WTC11 (cell line): ENCODE results near the gene ELP5. TPM values are rescaled to one million over a fixed set of nuclear protein-coding genes. Genes with fewer than 3 reads are reported as not detected.

Experiments used
- ATAC-seq: fragments of 200-7000 bp; cut with Tn5 transposase; 2 replicates; pipeline ENCODE4 v1.10.0; 2021; ENCODE audit warnings: mild to moderate bottlenecking, moderate library complexity
- CTCF ChIA-PET: fragments of 300-600 bp; sonication (Branson Sonifier 250); formaldehyde crosslinking; loops from one replicate; lab custom pipeline; 2021; ENCODE audit warnings: antibody characterized with exemption; lab: Charles Lee
- POLR2A ChIA-PET: fragments of 350-600 bp; sonication (Branson Sonifier 250); formaldehyde crosslinking; loops from one replicate; lab custom pipeline; 2021; ENCODE audit warnings: antibody characterized with exemption; lab: Charles Lee
- DNase-seq: peaks from one replicate; pipeline ENCODE4 v3.0.0; 2021; ENCODE audit warnings: low spot score
- H3K27ac Mint-ChIP-seq: 2 replicates; pipeline ENCODE4 v1.8.0; 2021; ENCODE audit warnings: mixed read lengths
- H3K27me3 Mint-ChIP-seq: 2 replicates; pipeline ENCODE4 v1.8.0; 2021; ENCODE audit warnings: low read depth, mild to moderate bottlenecking, moderate library complexity, mixed read lengths
- H3K36me3 Mint-ChIP-seq: 2 replicates; pipeline ENCODE4 v1.8.0; 2021; ENCODE audit warnings: mixed read lengths
- H3K4me1 Mint-ChIP-seq: 2 replicates; pipeline ENCODE4 v1.8.0; 2022; ENCODE audit warnings: mixed read lengths
- H3K4me3 Mint-ChIP-seq: 2 replicates; pipeline ENCODE4 v1.8.0; 2021; ENCODE audit warnings: mild to moderate bottlenecking, moderate library complexity, mixed read lengths
- H3K9me3 Mint-ChIP-seq: 2 replicates; pipeline ENCODE4 v1.8.0; 2021; ENCODE audit warnings: mixed read lengths
- JUN ChIP-seq: sonication (generic); formaldehyde crosslinking; IDR thresholded peaks from 2 replicates; pipeline ENCODE4 v1.8.0; 2023; ENCODE audit warnings: mild to moderate bottlenecking, missing genetic modification reagents
- MYBL2 ChIP-seq: sonication (generic); formaldehyde crosslinking; IDR thresholded peaks from 2 replicates; pipeline ENCODE4 v1.8.1; 2023; ENCODE audit warnings: mild to moderate bottlenecking, moderate library complexity, missing genetic modification reagents
- NFE2L1 ChIP-seq: sonication (generic); formaldehyde crosslinking; IDR thresholded peaks from 2 replicates; pipeline ENCODE4 v1.8.1; 2023; ENCODE audit warnings: missing genetic modification reagents
- NFYB ChIP-seq: sonication (generic); formaldehyde crosslinking; conservative IDR thresholded peaks from 2 replicates; pipeline ENCODE4 v1.8.0; 2022; ENCODE audit warnings: low read depth, missing genetic modification reagents
- NR1H2 ChIP-seq: sonication (generic); formaldehyde crosslinking; IDR thresholded peaks from 2 replicates; pipeline ENCODE4 v1.9.0; 2021; ENCODE audit warnings: mild to moderate bottlenecking, moderate library complexity, missing genetic modification reagents
- OVOL2 ChIP-seq: fragments of 250-450 bp; sonication (Bioruptor Pico); IDR thresholded peaks from 2 replicates; pipeline ENCODE4 v1.9.0; 2021; ENCODE audit warnings: mild to moderate bottlenecking, borderline replicate concordance
- RORB ChIP-seq: fragments of 250-450 bp; sonication (Bioruptor Pico); IDR thresholded peaks from 2 replicates; pipeline ENCODE4 v1.9.0; 2021; ENCODE audit warnings: mild to moderate bottlenecking
- SMAD4 ChIP-seq: sonication (generic); formaldehyde crosslinking; IDR thresholded peaks from 2 replicates; pipeline ENCODE4 v1.8.0; 2022; ENCODE audit warnings: mild to moderate bottlenecking, missing genetic modification reagents
- TCF7 ChIP-seq: sonication (generic); formaldehyde crosslinking; IDR thresholded peaks from 2 replicates; pipeline ENCODE4 v1.8.0; 2022; ENCODE audit warnings: mild to moderate bottlenecking, low read depth, missing genetic modification reagents, moderate library complexity
- ZNF317 ChIP-seq: sonication (generic); formaldehyde crosslinking; IDR thresholded peaks from 2 replicates; pipeline ENCODE4 v1.8.1; 2023; ENCODE audit warnings: low read depth, mild to moderate bottlenecking, moderate library complexity, missing genetic modification reagents, borderline replicate concordance
- ZNF396 ChIP-seq: fragments of 250-450 bp; sonication (Bioruptor Pico); IDR thresholded peaks from 2 replicates; pipeline ENCODE4 v1.8.0; 2021; ENCODE audit warnings: mild to moderate bottlenecking, moderate library complexity, borderline replicate concordance
- ZNF423 ChIP-seq: fragments of 250-450 bp; sonication (Bioruptor Pico); IDR thresholded peaks from 2 replicates; pipeline ENCODE4 v2.1.2; 2022; ENCODE audit warnings: mild to moderate bottlenecking, moderate library complexity
- total RNA-seq: library from RNA; stranded (reverse); gene quantifications from 3 replicates; pipeline ENCODE4 v1.2.3, GENCODE V29; 2021
- TF ChIP-seq, protein P1 (sequence below): sonication (generic); formaldehyde crosslinking; IDR thresholded peaks from 2 replicates; pipeline ENCODE4 v1.8.1; 2023; ENCODE audit warnings: mild to moderate bottlenecking, missing genetic modification reagents, borderline replicate concordance
- TF ChIP-seq, protein P2 (sequence below): sonication (generic); formaldehyde crosslinking; IDR thresholded peaks from 2 replicates; pipeline ENCODE4 v1.8.1; 2023; ENCODE audit warnings: mild to moderate bottlenecking, missing genetic modification reagents, moderate library complexity
- TF ChIP-seq, protein P3 (sequence below): sonication (generic); formaldehyde crosslinking; IDR thresholded peaks from 2 replicates; pipeline ENCODE4 v1.8.1; 2022; ENCODE audit warnings: low read depth, missing genetic modification reagents, borderline replicate concordance
- TF ChIP-seq, protein P4 (sequence below): sonication (generic); formaldehyde crosslinking; conservative IDR thresholded peaks from 2 replicates; pipeline ENCODE4 v1.8.1; 2022; ENCODE audit warnings: mild to moderate bottlenecking, missing genetic modification reagents
- TF ChIP-seq, protein P5 (sequence below): sonication (generic); formaldehyde crosslinking; IDR thresholded peaks from 2 replicates; pipeline ENCODE4 v1.8.0; 2022; ENCODE audit warnings: mild to moderate bottlenecking, missing genetic modification reagents
- TF ChIP-seq, protein P6 (sequence below): fragments of 250-450 bp; sonication (Bioruptor Pico); IDR thresholded peaks from 2 replicates; pipeline ENCODE4 v1.8.0; 2021; ENCODE audit warnings: mild to moderate bottlenecking

ELP5 gene
- total RNA-seq, 1 experiment from 2014 or later = 101 TPM

DNA sequence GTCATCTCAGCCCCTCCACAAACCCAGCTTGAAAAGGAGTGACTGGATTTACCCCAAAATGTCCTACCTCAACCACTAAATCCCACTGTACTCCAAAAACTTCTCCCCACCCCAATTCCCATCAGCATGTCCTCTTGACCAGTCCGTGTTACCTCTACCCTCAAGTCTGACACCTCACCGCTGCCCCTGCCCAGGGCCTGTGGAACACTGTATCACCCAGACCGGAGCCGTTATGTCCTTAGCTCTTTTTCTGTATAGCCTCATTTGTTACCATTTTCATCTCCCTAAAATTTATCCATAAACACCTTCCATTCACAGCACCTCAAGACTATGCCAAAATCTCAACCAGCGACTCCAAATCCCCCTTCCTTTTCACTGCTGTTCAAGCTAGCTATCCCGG is 15.2 kb upstream of the ELP5 start (continued):
- no peak for TF ChIP-seq ZNF396

DNA sequence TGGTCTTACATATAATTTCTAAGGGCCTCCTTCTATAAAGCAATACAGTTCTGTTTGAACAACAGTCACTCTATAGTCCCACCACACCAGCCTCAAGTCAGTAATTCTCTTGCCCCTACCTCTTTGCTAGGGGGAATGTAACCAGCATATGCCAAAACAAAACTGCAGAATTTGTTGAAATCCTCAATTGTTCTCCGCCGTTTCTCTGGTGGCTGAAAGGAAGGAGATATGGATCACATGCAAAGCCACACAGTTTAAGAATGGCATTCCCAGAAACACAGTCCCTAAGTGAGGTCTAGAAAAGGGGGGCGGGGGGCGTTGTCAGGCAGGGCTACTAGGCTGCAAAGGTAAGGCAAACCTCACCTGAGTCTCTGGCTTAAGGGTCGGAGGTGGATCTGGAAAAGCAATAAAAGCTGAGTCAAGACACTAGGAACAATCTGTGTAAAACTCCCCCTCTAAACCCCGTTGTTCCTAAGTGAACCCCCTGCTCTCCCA is 14.7 kb upstream of the ELP5 start:
- Mint-ChIP-seq H3K36me3 (peaks cover 29% of the 10 kb centered on the region), H3K4me3 (peak overlapping the region; percentile 95), H3K27ac (peak overlapping the region; percentile 15), H3K27me3 (no peaks in the 10 kb centered on the region), H3K4me1 (peaks cover 44% of the 10 kb centered on the region), H3K9me3 (no peaks in the 10 kb centered on the region)
- DNase-seq = no peak
- ATAC-seq = no peak
- no peak for TF ChIP-seq MYBL2 (CRISPR knock-in tag)
- TF ChIP-seq, protein P1, sequence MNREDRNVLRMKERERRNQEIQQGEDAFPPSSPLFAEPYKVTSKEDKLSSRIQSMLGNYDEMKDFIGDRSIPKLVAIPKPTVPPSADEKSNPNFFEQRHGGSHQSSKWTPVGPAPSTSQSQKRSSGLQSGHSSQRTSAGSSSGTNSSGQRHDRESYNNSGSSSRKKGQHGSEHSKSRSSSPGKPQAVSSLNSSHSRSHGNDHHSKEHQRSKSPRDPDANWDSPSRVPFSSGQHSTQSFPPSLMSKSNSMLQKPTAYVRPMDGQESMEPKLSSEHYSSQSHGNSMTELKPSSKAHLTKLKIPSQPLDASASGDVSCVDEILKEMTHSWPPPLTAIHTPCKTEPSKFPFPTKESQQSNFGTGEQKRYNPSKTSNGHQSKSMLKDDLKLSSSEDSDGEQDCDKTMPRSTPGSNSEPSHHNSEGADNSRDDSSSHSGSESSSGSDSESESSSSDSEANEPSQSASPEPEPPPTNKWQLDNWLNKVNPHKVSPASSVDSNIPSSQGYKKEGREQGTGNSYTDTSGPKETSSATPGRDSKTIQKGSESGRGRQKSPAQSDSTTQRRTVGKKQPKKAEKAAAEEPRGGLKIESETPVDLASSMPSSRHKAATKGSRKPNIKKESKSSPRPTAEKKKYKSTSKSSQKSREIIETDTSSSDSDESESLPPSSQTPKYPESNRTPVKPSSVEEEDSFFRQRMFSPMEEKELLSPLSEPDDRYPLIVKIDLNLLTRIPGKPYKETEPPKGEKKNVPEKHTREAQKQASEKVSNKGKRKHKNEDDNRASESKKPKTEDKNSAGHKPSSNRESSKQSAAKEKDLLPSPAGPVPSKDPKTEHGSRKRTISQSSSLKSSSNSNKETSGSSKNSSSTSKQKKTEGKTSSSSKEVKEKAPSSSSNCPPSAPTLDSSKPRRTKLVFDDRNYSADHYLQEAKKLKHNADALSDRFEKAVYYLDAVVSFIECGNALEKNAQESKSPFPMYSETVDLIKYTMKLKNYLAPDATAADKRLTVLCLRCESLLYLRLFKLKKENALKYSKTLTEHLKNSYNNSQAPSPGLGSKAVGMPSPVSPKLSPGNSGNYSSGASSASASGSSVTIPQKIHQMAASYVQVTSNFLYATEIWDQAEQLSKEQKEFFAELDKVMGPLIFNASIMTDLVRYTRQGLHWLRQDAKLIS = no peak
- TF ChIP-seq, protein P2, sequence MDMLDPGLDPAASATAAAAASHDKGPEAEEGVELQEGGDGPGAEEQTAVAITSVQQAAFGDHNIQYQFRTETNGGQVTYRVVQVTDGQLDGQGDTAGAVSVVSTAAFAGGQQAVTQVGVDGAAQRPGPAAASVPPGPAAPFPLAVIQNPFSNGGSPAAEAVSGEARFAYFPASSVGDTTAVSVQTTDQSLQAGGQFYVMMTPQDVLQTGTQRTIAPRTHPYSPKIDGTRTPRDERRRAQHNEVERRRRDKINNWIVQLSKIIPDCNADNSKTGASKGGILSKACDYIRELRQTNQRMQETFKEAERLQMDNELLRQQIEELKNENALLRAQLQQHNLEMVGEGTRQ = no peak
- no peak for TF ChIP-seq NFE2L1
- no peak for TF ChIP-seq NR1H2 (CRISPR knock-in tag)
- no peak for TF ChIP-seq RORB (CRISPR knock-in tag)
- TF ChIP-seq, protein P3, sequence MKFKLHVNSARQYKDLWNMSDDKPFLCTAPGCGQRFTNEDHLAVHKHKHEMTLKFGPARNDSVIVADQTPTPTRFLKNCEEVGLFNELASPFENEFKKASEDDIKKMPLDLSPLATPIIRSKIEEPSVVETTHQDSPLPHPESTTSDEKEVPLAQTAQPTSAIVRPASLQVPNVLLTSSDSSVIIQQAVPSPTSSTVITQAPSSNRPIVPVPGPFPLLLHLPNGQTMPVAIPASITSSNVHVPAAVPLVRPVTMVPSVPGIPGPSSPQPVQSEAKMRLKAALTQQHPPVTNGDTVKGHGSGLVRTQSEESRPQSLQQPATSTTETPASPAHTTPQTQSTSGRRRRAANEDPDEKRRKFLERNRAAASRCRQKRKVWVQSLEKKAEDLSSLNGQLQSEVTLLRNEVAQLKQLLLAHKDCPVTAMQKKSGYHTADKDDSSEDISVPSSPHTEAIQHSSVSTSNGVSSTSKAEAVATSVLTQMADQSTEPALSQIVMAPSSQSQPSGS = no peak
- no peak for TF ChIP-seq NFYB (CRISPR knock-in tag)
- TF ChIP-seq TCF7 (CRISPR knock-in tag) = no peak
- TF ChIP-seq, protein P4, sequence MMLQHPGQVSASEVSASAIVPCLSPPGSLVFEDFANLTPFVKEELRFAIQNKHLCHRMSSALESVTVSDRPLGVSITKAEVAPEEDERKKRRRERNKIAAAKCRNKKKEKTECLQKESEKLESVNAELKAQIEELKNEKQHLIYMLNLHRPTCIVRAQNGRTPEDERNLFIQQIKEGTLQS (CRISPR knock-in tag) = no peak
- no peak for TF ChIP-seq OVOL2
- TF ChIP-seq ZNF423 = no peak
- TF ChIP-seq ZNF317 (CRISPR knock-in tag) = no peak
- no peak for TF ChIP-seq JUN (CRISPR knock-in tag)
- TF ChIP-seq, protein P5, sequence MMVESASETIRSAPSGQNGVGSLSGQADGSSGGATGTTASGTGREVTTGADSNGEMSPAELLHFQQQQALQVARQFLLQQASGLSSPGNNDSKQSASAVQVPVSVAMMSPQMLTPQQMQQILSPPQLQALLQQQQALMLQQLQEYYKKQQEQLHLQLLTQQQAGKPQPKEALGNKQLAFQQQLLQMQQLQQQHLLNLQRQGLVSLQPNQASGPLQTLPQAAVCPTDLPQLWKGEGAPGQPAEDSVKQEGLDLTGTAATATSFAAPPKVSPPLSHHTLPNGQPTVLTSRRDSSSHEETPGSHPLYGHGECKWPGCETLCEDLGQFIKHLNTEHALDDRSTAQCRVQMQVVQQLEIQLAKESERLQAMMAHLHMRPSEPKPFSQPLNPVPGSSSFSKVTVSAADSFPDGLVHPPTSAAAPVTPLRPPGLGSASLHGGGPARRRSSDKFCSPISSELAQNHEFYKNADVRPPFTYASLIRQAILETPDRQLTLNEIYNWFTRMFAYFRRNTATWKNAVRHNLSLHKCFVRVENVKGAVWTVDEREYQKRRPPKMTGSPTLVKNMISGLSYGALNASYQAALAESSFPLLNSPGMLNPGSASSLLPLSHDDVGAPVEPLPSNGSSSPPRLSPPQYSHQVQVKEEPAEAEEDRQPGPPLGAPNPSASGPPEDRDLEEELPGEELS (CRISPR knock-in tag) = no peak
- TF ChIP-seq, protein P6, sequence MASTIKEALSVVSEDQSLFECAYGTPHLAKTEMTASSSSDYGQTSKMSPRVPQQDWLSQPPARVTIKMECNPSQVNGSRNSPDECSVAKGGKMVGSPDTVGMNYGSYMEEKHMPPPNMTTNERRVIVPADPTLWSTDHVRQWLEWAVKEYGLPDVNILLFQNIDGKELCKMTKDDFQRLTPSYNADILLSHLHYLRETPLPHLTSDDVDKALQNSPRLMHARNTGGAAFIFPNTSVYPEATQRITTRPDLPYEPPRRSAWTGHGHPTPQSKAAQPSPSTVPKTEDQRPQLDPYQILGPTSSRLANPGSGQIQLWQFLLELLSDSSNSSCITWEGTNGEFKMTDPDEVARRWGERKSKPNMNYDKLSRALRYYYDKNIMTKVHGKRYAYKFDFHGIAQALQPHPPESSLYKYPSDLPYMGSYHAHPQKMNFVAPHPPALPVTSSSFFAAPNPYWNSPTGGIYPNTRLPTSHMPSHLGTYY = no peak
- no peak for TF ChIP-seq SMAD4 (CRISPR knock-in tag)
- ChIA-PET POLR2A (interaction anchor here (0.5 to 0.6 kb wide), 2 partner anchors 99 to 167 kb away, joined by 3 to 4 read pairs; partner anchors contain the start of genes ACAP1 and TMEM256), CTCF (interaction anchor here (2.0 to 6.0 kb wide), 3 partner anchors 17 to 43 kb away, joined by 10 to 36 read pairs (median 13); partner anchors contain the start of genes ACADVL and DLG4)
